T-helper 1 cell (primary cell): ENCODE data around the gene GPR183.

Source experiments
- DNase-seq, 5 donors: peaks; one replicate each; pipeline ENCODE4 v3.0.0-alpha.2; 2012 to 2020
- total RNA-seq, 4 donors: gene quantifications; one replicate each; lab custom pipeline; 2026; lab: John Stamatoyannopoulos, UW

GPR183 gene
- total RNA-seq: 271 to 489 (median 335) reads per million in 4 donors

GRCh38 chr13:99307247-99307646 is at the start of gene GPR183:
GPR183 (minus strand) TSS chr13:99307399; CDS start chr13:99296145, 11,254 bp downstream.
- peak in 2 of 5 donors; percentile 28 to 87 for DNase-seq

- DNase-seq: peak in 4 of 5 donors; percentile 54 to 89 (median 66)
Observed at GRCh38 chr13:99356262-99357091, 49.3 kb upstream of the GPR183 start.

- no peak for DNase-seq
Observed at GRCh38 chr13:99356012-99356261, 48.7 kb upstream of the GPR183 start.

- no peak for DNase-seq
Observed at GRCh38 chr13:99355267-99356011, 48.2 kb upstream of the GPR183 start.

GRCh38 chr13:99354371-99354951 is 47.3 kb upstream of the GPR183 start:
- DNase-seq: peak in 1 of 5 donors; percentile 58

GRCh38 chr13:99353836-99354235 is 46.6 kb upstream of the GPR183 start:
- DNase-seq: no peak

- DNase-seq: no peak
Observed at GRCh38 chr13:99353246-99353600, 46.0 kb upstream of the GPR183 start.

GRCh38 chr13:99352351-99353245 is 45.4 kb upstream of the GPR183 start:
- peak in 1 of 5 donors; percentile 66 for DNase-seq

GRCh38 chr13:99351772-99352171 is 44.6 kb upstream of the GPR183 start:
- DNase-seq: peak in 2 of 5 donors; percentile 25 to 71

GRCh38 chr13:99350191-99350590 is 43.0 kb upstream of the GPR183 start:
- no peak for DNase-seq

- DNase-seq: peak in 1 of 5 donors; percentile 56
Observed at GRCh38 chr13:99347911-99348451, 40.8 kb upstream of the GPR183 start.

- DNase-seq: no peak
Observed at GRCh38 chr13:99347335-99347878, 40.2 kb upstream of the GPR183 start.

GRCh38 chr13:99346335-99347042 is 39.3 kb upstream of the GPR183 start:
- no peak for DNase-seq

GRCh38 chr13:99345345-99345744 is 38.1 kb upstream of the GPR183 start:
- no peak for DNase-seq

GRCh38 chr13:99344610-99345208 is 37.5 kb upstream of the GPR183 start:
- DNase-seq: no peak

GRCh38 chr13:99342723-99343315 is 35.6 kb upstream of the GPR183 start:
- no peak for DNase-seq

- DNase-seq: no peak
Observed at GRCh38 chr13:99341969-99342722, 34.9 kb upstream of the GPR183 start.

- DNase-seq: no peak
Observed at GRCh38 chr13:99340638-99341037, 33.4 kb upstream of the GPR183 start.

- DNase-seq: peak in 3 of 5 donors; percentile 55 to 59 (median 58)
Observed at GRCh38 chr13:99339736-99340397, 32.7 kb upstream of the GPR183 start.
